Stimulated activated CD4-positive, alpha-beta T cell treated with anti-CD3 and anti-CD28 coated beads, Interleukin-2, amount 100 ng/mL, for 48 hours (primary cell): ENCODE results near the gene CDH23.
A peak's percentile ranks its signal among the peaks of the same experiment; 100 is the strongest.
"Not testable (repeated sequence)": the region's sequence is repeated elsewhere in the genome, so short reads cannot be mapped to it uniquely, and the experiment has no call there.

Experiments
- DNase-seq, 2 donors: peaks; one replicate each; pipeline ENCODE4 v3.0.0-alpha.2; 2020

Gene CDH23

GRCh38 chr10:71588685-71589084 lies 192.0 kb downstream of the CDH23 start:
- DNase-seq = no peak

- no peak for DNase-seq
These were observed 193.2 kb downstream of the CDH23 start for GRCh38 chr10:71589617-71590551.

- DNase-seq = no peak
These were observed 194.1 kb downstream of the CDH23 start for GRCh38 chr10:71590781-71591350.

DNA sequence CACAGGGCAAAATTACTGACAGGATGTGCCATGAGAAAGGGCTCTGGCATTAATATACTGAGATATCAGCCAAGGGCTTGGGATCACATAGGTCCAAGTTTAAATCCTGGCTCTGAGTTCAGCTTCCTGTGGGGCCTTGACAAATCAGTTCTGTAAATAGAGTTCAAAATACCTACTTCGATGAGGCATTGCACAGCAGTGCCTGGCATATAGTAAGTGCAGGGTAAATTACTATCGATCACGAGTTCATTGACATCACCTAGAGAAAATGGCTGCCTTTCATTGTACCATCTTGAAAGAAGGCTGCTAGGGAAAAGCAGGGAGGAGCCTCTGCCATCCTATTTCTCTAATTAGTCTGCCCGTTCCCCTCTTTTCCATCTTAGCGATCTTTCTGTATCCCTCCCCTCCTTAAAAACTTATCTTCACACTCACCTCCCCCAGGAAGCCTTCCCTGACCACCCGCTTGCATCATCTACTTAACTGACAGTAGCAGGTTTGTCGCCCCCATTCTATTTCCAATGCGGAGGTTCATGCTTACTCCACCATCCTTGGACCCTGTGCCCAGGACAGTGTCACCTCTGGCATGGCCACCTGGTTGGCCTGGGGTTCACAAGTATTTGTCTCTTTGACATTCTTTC lies 198.3 kb downstream of the CDH23 start:
- no peak for DNase-seq

GRCh38 chr10:71595649-71596048 lies 198.9 kb downstream of the CDH23 start:
- no peak for DNase-seq

GRCh38 chr10:71596127-71596526 lies 199.4 kb downstream of the CDH23 start:
- no peak for DNase-seq

DNA sequence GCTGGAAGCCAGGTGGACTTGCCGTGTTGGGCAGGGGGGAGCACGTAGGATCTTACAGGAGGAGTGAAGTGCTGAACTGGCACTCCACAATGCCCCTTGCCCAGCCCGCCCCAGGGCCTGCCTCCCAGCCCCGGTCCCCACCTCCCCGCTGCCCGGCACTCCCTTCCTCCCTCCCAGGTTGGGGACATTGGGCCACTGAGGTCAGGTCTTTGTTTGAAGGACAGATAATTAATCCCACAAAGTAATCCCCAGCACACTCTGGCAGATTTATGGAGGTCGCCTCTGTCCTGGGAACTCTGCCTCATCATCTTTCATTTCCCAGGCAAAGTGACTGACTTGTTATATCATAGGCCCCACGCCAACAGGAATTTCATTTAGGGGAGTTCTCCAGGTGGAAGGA lies 200.0 kb downstream of the CDH23 start:
- DNase-seq = no peak

GRCh38 chr10:71597821-71598498 lies 201.2 kb downstream of the CDH23 start:
- no peak for DNase-seq

GRCh38 chr10:71598621-71599055 lies 201.9 kb downstream of the CDH23 start:
- DNase-seq = no peak

DNA sequence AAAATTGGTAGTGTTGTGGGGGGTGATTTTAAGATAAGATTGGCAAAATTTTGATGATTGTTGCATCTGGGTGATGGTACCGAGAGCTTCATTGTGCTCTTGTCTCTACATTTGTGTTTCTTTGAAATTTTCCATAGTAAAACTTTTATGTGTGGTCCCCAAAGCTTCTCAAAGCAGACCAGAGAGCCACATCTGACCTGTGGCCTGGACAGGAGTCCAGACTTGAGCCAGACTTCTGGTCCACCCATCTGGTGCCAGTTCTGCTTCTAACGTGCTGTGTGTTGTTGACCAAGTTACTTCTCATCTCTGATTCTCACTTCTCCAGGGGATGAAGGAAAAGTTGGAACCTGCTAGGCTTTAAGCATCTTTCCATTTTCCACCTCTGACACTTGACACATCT lies 202.8 kb downstream of the CDH23 start:
- no peak for DNase-seq

- DNase-seq = not testable (repeated sequence)
These were observed 203.5 kb downstream of the CDH23 start for GRCh38 chr10:71600242-71600641.

DNA sequence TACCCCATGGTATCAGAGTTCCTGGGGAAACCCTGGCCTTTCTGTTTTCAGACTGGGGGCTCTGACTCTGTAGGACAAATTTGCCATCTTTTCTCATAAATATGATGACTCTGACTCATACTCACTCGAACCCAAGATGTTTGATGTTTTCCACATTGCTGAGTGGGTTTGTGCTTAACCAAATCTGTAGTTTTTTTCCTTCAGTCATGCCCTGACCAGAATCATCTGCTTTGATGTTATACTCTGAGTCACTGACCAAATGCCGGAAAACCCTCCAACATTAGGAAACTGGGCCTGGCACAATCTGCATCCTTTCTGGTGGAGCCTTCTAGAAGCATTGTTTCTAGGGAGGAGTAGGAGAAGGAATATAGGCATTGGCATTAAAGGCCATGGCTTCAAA lies 204.1 kb downstream of the CDH23 start:
- no peak for DNase-seq

DNA sequence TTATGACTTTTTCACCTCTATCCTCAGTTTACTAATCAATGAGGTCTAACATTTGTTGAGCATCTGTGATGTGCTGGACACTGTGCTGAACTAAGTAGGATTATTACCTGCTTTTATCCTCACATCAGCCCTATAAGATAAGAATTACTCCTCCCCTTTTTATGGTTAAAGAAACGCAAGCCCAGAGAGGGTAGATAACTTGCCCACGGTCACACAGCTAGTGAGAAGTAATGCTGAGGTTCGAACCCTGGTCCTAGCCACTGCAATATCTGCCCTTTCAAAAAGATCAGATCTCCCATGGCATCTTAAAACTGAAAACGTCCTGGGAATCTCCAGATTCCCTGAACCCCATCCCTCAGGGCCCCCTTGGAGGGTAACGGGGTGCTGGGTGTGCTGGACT lies 204.6 kb downstream of the CDH23 start:
- no peak for DNase-seq

- DNase-seq = no peak
These were observed 206.4 kb downstream of the CDH23 start for GRCh38 chr10:71603150-71603549.

DNA sequence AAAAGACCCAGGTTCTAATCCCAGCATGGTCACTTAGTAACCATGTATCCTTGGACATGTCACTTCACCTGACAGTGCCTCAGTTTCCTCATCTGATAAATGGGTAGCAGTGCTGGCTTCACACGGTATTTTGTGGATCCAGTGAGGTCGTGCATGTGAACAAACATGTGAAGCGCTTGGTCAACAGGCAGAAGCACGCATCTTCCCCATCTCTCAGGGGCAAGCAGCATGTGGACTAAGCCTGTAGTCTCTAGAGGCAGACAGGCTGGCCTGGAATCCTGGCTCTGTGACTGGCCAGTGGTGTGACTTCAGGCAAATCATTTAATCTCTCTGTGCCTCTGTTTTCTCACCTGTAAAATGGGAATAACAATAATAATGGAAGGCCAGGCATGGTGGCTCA lies 207.0 kb downstream of the CDH23 start:
- DNase-seq = no peak

DNA sequence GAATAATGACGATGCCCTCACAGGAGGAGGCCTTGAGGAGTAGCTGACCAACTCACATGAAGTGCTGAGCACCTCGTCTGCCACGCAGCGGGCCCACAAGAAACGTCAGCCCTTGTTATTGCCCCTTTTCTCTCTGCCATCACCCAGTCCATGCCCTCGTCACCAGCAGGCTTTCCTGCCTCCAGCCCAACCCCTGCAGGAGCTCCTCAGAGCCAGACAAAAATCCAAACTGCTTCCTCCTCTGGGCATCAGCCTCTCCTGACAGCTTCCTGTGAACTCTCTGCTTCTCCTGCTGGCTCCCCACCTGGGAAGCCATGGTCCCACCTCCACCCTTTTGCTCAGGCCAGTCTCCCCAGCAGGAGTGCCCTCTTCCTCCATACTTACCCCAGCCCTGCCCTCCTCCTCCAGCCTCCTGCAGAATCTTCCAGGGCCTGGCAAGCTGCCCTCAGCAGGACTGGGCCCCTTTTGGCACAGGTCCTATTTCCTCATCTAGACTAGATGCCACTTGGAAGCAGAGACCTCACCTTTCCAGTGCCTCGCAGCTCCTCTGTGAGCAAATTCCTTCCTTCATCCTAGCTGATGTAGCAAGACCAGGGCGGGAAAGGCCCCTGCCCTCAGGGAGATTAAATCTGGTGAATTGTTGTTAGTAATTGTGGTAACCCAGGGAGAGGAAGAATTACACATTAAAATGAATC lies 207.8 kb downstream of the CDH23 start:
- no peak for DNase-seq

GRCh38 chr10:71605263-71605962 lies 208.7 kb downstream of the CDH23 start:
- DNase-seq = no peak

DNA sequence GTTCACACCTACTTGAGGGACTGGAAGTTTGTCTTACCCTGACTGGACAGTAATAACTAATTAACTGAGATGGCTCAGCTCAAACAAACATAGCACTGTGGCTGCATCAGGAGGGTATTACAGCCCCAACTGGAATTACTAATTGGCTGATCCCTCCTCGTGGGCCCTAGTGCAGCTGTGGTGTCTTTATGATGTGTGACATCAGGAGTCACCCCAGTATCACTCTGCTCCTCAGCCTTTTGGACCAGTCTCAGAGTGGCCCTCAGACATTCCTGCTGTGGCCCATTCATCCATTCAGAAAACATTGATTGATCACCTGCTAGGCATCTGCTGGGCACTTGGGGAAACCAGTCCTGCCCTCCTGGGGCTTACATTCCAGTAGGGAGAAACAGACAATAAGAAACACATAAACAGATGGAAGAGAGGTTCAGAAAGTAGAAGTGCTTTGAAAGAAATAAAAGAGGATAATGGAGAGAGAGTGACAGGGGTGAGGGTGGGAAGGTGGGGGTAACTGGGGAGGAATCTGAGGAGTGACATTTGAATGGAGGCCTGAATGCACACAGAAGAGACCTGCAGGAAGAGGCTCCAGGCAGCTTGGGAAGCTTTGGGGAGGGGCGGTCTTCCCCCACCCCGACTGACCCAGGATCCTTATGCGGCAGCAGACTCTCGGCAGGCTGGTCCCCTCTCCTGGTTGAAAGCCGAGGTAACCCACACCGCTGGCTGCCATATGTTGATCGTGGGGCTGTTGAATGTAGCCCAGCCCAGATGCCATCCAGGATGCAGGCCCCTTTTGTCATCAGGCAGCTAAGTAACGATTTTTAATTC lies 209.7 kb downstream of the CDH23 start:
- DNase-seq = no peak

GRCh38 chr10:71607082-71607443 lies 210.3 kb downstream of the CDH23 start:
- no peak for DNase-seq

- peak; percentile 60 to 70 for DNase-seq
These were observed 212.4 kb downstream of the CDH23 start for GRCh38 chr10:71608819-71609768.
